ENCODE data around the gene MRTFA. TPM values are rescaled to one million over a fixed set of nuclear protein-coding genes. Genes with fewer than 3 reads are reported as not detected.
"Not testable (repeated sequence)": the region's sequence is repeated elsewhere in the genome, so short reads cannot be mapped to it uniquely, and the experiment has no call there.

Gene MRTFA
- total RNA-seq, 1 experiment from 2014 or later = 57.0 TPM

GRCh38 chr22:40627612-40628011 is 8.9 kb downstream of the MRTFA start:
- DNase-seq (ENCODE audit: low read depth) = no peak

DNA sequence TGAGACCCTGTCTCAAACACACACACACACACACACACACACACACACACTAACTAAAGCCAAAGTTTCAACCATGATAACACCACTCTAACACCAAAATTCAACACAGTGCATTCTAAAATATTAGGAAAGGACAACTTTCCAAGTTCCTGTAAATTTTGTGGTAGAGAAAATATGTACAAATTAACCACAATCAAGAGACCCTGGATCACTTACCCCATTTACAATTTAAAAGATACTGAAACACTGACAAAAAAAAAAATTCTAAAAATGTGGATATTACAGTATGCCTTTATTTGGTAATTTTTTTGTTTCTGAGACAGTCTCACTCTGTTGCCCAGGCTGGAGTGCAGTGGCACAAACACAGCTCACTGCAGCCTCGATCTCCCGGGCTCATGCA is 9.7 kb downstream of the MRTFA start:
- no peak for DNase-seq (ENCODE audit: low read depth)

DNA sequence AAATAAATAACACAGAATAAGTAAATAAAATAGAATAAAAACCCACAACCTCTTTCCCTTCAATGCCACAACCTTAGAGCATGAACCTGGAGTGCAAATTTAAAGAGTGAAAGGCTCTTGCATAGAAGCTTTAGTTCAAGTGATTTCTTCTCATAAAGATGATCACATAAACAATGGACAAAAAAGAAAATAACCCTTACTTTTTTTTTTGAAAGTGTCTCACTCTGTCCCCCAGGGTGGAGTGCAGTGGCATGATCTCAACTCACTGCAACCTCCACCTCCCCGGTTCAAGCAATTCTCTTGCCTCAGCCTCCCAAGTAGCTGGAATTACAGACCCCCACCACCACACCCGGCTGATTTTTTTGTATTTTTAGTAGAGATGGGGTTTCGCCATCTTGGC is 10.7 kb downstream of the MRTFA start:
- not testable (repeated sequence) for DNase-seq (ENCODE audit: low read depth)

GRCh38 chr22:40625281-40625680 is 11.2 kb downstream of the MRTFA start:
- not testable (repeated sequence) for DNase-seq (ENCODE audit: low read depth)

- DNase-seq (ENCODE audit: low read depth) = no peak
These were observed 11.7 kb downstream of the MRTFA start for GRCh38 chr22:40624770-40625169.

DNA sequence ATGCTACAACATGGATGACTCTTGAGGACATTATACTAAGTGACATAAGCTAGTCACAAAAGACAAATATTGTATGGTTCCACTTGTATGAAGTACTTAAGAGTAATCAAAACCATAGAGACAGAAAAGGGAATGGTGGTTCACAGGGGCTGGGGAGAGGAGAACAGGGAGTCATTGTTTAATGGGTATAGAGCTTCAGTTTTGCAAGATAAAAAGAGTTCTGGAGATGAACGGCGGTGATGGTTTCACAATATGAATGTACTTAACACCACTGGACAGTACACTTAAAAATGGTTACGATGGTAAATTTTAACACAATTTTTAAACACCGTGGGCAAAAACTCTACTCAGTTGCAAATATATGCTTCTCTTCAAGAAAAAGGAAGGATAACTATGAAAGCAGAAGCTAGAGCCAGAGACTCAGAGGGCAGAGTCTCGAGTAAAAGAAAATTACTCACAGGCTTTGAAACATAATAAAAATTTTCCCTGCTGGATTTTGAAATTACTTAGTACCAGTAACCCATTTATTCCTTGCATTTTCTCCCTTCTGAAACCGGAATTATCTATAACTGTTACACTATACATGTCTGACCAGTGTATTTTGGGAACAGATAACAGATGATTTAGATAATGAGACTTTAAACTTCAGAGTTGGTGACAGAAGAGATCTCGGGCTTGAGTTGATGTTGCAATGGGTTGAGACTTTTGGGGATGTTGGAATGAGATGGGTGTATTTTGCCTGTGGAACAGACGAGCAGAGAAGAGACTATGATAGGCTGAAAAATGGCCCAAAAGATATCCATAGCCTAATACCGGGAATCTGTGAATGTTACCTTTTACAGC is 15.0 kb downstream of the MRTFA start:
- no peak for DNase-seq (ENCODE audit: low read depth)

DNA sequence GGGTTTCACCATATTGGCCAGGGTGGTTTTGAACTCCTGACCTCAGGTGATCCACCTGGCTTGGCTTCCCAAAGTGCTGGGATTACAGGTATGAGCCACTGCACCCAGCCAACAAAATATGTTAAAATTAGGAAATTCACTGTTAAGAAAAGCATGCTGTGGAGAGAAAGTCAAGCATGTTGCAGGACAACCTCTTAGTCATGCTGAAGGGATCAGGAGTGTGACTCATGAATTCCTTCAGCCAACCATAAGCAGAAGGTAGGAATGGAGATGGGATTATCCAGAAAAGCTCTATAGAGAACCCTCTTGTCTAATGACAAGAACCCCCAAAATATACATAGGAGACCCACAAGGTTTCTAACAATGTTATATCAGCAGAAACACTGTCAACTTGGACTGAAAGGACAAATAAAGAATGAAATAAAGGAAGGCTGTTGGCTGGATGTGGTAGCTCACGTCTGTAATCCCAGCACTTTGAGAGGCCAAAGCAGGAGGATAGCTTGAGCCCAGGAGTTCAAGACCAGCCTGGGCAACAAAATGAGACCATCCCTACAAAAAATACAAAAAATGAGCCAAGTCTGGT is 16.0 kb downstream of the MRTFA start:
- DNase-seq (ENCODE audit: low read depth) = peak; percentile 30

- no peak for DNase-seq (ENCODE audit: low read depth)
These were observed 18.1 kb downstream of the MRTFA start for GRCh38 chr22:40618400-40618799.

- no peak for DNase-seq (ENCODE audit: low read depth)
These were observed 19.9 kb downstream of the MRTFA start for GRCh38 chr22:40616578-40616977.

DNA sequence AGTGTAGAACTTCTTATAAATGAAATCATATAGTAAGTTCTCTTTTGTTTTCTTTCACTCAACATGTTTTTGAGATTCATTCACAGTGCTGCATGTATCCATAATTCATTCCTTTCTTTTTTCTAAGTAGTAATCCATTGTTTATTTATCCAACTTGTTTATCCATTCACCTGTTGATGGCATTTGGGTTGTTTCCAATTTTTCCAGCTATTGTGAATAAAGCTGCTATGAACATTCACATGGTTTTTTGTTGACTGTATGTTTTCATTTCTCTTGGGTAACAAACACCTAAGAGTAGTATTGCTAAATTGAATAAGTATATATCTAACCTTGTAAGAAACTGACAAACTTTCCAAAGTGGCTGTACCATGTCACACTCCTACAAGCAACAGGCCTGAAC is 23.5 kb downstream of the MRTFA start:
- no peak for DNase-seq (ENCODE audit: low read depth)

- DNase-seq (ENCODE audit: low read depth) = peak; percentile 35
These were observed 24.2 kb downstream of the MRTFA start for GRCh38 chr22:40612291-40612751.

GRCh38 chr22:40611606-40612005 is 24.9 kb downstream of the MRTFA start:
- DNase-seq (ENCODE audit: low read depth) = no peak

DNA sequence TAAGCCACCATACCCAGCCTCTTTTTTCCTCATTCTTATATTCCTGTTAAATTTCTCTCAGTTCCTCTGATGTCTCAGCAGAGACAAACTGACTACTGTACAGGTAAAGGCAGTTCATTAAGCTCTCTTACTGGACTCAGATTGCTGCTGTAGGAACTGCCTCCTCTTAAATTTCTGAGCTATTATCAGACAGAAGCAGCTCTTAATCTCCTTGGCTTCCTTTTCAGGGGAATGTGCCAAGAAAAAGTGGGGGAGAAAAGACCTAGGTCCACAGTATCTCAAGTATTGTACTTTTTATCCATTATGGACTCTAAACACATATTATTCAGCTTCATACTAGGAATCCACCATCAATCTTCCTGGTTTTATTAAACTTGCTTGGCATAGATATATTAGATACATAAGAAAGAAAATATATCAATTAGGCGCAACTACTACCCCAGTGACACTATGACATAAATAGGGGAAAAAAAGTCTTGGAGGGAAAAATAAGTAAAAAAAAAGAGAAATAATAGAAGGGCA is 26.1 kb downstream of the MRTFA start:
- no peak for DNase-seq (ENCODE audit: low read depth)

GRCh38 chr22:40609216-40609615 is 27.3 kb downstream of the MRTFA start:
- no peak for DNase-seq (ENCODE audit: low read depth)

DNA sequence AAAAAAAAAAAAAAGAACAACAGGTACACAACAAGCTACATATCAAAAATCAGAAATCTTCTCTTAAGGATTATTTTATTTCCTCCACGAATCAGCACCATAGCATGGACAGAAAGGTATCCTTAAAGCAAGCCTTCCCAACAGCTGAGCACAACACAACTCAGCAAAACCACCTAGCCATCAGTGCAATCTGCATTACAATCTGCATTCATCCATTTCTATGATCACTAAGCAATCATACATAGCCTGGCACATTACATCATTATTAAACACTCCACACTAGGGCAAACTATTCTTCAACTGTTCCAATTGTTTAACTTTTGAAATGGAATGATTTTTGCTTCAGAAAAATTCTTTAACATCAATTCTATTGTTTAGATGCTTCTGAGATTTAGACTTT is 29.0 kb downstream of the MRTFA start:
- DNase-seq (ENCODE audit: low read depth) = no peak

DNA sequence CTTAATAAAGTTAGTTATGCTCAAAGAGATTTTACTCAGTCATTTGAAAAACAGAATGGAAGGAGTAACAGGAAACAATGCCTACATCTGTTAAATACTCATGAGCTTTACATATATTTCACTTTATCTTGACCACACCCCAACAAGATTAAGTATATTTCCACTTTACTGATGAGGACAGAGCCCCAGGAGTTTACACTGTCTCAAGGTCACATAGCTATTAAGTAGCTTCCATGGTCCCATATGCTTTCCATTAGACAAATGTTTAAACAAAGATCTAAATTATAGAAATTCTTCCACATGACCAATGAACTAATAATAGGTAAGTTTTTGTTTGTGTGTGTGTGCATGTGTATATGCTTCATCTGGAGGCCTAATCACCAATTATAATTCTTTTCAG is 30.2 kb downstream of the MRTFA start:
- no peak for DNase-seq (ENCODE audit: low read depth)

DNA sequence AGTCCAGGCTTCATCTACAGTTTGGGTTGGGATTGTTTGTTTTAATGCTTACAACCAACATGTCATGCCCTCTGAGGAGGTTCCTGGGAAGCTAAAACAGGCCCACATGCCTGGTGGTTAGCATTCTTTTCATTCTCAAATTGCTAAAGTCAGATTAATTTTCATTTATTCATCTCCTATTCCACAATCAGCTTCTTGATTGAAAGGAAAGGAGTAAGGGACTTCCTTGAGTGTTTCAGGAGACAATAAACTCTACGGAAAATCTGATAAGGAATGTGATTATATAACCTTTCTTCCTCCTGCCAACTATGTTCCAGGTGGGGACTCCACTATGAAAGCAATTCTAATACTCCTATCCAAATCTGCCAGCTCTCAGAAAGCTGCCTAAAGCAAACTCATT is 30.8 kb downstream of the MRTFA start:
- no peak for DNase-seq (ENCODE audit: low read depth)

- peak; percentile 63 for DNase-seq (ENCODE audit: low read depth)
These were observed 33.4 kb downstream of the MRTFA start for GRCh38 chr22:40603088-40603605.

DNA sequence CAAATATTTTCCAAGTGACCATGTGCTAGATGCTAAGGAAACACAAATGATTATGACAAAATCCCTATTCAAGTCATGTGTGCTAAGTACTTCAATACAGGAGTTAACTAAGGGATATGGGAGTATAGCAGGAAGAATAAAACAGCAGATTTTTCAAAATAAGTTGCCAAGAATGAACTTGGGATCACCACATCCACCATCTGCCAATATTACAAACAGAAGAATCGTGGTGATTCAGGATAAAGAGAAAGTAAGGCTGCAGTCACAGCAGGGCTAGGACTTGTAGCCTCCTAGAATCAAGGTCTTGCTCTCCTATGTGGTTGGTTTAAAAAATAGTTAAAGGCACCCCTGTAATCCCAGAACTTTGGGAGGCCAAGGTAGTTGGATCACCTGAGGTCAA is 34.3 kb downstream of the MRTFA start:
- DNase-seq (ENCODE audit: low read depth) = no peak

GRCh38 chr22:40599731-40600130 is 36.8 kb downstream of the MRTFA start:
- no peak for DNase-seq (ENCODE audit: low read depth)

DNA sequence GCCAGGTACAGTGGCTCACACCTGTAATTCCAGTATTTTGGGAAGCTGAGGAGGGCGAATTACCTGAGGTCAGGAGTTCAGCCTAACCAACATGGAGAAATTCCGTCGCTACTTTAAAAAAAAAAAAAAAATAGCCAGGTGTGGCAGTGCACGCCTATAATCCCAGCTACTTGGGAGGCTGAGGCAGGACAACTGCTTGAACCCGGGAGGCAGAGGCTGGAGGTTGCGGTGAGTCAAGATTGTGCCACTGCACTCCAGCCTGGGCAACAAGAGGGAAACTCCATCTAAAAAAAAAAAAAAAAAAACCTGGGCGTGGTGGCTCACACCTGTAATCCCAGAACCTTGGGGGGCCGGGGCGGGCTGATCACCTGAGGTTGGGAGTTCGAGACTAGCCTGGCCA is 37.8 kb downstream of the MRTFA start:
- not testable (repeated sequence) for DNase-seq (ENCODE audit: low read depth)

- no peak for DNase-seq (ENCODE audit: low read depth)
These were observed 38.7 kb downstream of the MRTFA start for GRCh38 chr22:40597526-40598430.

Measured in Daoy (cell line).